Chondrocyte (in vitro differentiated cells): ENCODE results near the gene WIPF1. TPM values are rescaled to one million over a fixed set of nuclear protein-coding genes. Genes with fewer than 3 reads are reported as not detected.
A peak's percentile ranks its signal among the peaks of the same experiment; 100 is the strongest.

ENCODE experiments used
- DNase-seq: peaks from one replicate; pipeline ENCODE4 v3.0.0; 2021; ENCODE audit warnings: mixed read lengths, low spot score
- H3K27ac Mint-ChIP-seq: one replicate; pipeline ENCODE4 v1.8.0; 2021; ENCODE audit warnings: mild to moderate bottlenecking, moderate library complexity, mixed read lengths; ENCODE audit not compliant: unreplicated experiment
- H3K27me3 Mint-ChIP-seq: 2 replicates; pipeline ENCODE4 v1.8.0; 2021; ENCODE audit warnings: low read depth, mixed read lengths
- H3K36me3 Mint-ChIP-seq: 2 replicates; pipeline ENCODE4 v1.8.0; 2021; ENCODE audit warnings: low read depth, mixed read lengths
- H3K4me1 Mint-ChIP-seq: 2 replicates; pipeline ENCODE4 v1.8.0; 2021; ENCODE audit warnings: low read depth, mild to moderate bottlenecking, mixed read lengths
- H3K4me3 Mint-ChIP-seq: one replicate; pipeline ENCODE4 v1.8.0; 2021; ENCODE audit warnings: mild to moderate bottlenecking, moderate library complexity, mixed read lengths; ENCODE audit not compliant: unreplicated experiment
- H3K9me3 Mint-ChIP-seq: 2 replicates; pipeline ENCODE4 v1.8.0; 2021; ENCODE audit warnings: low read depth, mixed read lengths
- CTCF ChIP-seq: fragments of 200-600 bp; sonication (generic); IDR thresholded peaks from 2 replicates; pipeline ENCODE4 v1.5.0; 2021; ENCODE audit warnings: antibody characterized with exemption, mild to moderate bottlenecking, moderate library complexity
- total RNA-seq: library from RNA; stranded (reverse); gene quantifications from 3 replicates; pipeline ENCODE4 v1.2.1, GENCODE V29; 2021

The WIPF1 gene
- total RNA-seq, 1 donor from 2014 or later, result 60.0 TPM

GRCh38 chr2:174561283-174561971 lies 36.2 kb downstream of the WIPF1 start:
- no peak for TF ChIP-seq CTCF
- no peak for DNase-seq
- Mint-ChIP-seq H3K9me3 (no peaks in the 10 kb centered on the region), H3K27ac (peak overlapping the region; percentile 52), H3K4me1 (peaks cover 7% of the 10 kb centered on the region), H3K27me3 (no peaks in the 10 kb centered on the region), H3K4me3 (no peak overlapping the region), H3K36me3 (peaks cover 16% of the 10 kb centered on the region)

GRCh38 chr2:174560737-174561136 lies 36.9 kb downstream of the WIPF1 start:
- peaks cover 14% of the 10 kb centered on the region for H3K36me3 Mint-ChIP-seq
- no peaks in the 10 kb centered on the region for H3K27me3 Mint-ChIP-seq
- H3K9me3 Mint-ChIP-seq, result no peaks in the 10 kb centered on the region
- TF ChIP-seq CTCF, result no peak
- peaks cover 7% of the 10 kb centered on the region for H3K4me1 Mint-ChIP-seq
- no peak for DNase-seq
- H3K4me3 Mint-ChIP-seq, result no peak overlapping the region
- peak overlapping the region; percentile 52 for H3K27ac Mint-ChIP-seq

- H3K9me3 Mint-ChIP-seq, result peaks cover 6% of the 10 kb centered on the region
- no peak overlapping the region for H3K27ac Mint-ChIP-seq
- no peaks in the 10 kb centered on the region for H3K27me3 Mint-ChIP-seq
- H3K4me3 Mint-ChIP-seq, result no peak overlapping the region
- H3K4me1 Mint-ChIP-seq, result peaks cover 2% of the 10 kb centered on the region
- TF ChIP-seq CTCF, result no peak
- peaks cover 2% of the 10 kb centered on the region for H3K36me3 Mint-ChIP-seq
- DNase-seq, result no peak
Measured at GRCh38 chr2:174555998-174556397, 41.6 kb downstream of the WIPF1 start.

- Mint-ChIP-seq H3K9me3 (peaks cover 6% of the 10 kb centered on the region), H3K36me3 (peaks cover 1% of the 10 kb centered on the region), H3K4me1 (no peaks in the 10 kb centered on the region), H3K27ac (no peak overlapping the region), H3K27me3 (no peaks in the 10 kb centered on the region), H3K4me3 (no peak overlapping the region)
- no peak for DNase-seq
- no peak for TF ChIP-seq CTCF
Measured at GRCh38 chr2:174554529-174555150, 43.0 kb downstream of the WIPF1 start.

- Mint-ChIP-seq H3K4me3 (no peak overlapping the region), H3K4me1 (no peaks in the 10 kb centered on the region), H3K27me3 (no peaks in the 10 kb centered on the region), H3K27ac (no peak overlapping the region), H3K9me3 (peaks cover 6% of the 10 kb centered on the region), H3K36me3 (peaks cover 1% of the 10 kb centered on the region)
- TF ChIP-seq CTCF, result no peak
- DNase-seq, result no peak
Measured at GRCh38 chr2:174553811-174554493, 43.7 kb downstream of the WIPF1 start.
